Smooth muscle cell of the brain vasculature (primary cell): Measurements from ENCODE around the gene FHIP1B.

ENCODE experiments used
- DNase-seq: peaks from one replicate; pipeline ENCODE4 v3.0.0-alpha.2; 2012; ENCODE audit warnings: low read depth, low spot score

Gene FHIP1B

GRCh38 chr11:6201481-6201880, 33.0 kb downstream of the FHIP1B start:
- no peak for DNase-seq

- no peak for DNase-seq
Measured at GRCh38 chr11:6200975-6201374, 33.5 kb downstream of the FHIP1B start.

- no peak for DNase-seq
Measured at GRCh38 chr11:6199174-6199810, 35.1 kb downstream of the FHIP1B start, which contains the start of gene OR52W1. TSS of gene OR52W1 (plus strand) at chr11:6199224. CDS start at chr11:6199224, 0 bp downstream.

GRCh38 chr11:6197466-6198200, 36.8 kb downstream of the FHIP1B start:
- no peak for DNase-seq

GRCh38 chr11:6196396-6196795, 38.0 kb downstream of the FHIP1B start:
- no peak for DNase-seq

- no peak for DNase-seq
Measured at GRCh38 chr11:6194065-6194581, 40.3 kb downstream of the FHIP1B start.

GRCh38 chr11:6191742-6192141, 42.7 kb downstream of the FHIP1B start:
- DNase-seq: no peak

GRCh38 chr11:6175440-6175839, 59.0 kb downstream of the FHIP1B start:
- DNase-seq: no peak

- DNase-seq: no peak
Measured at GRCh38 chr11:6170226-6170625, 64.2 kb downstream of the FHIP1B start, which contains the start of gene OR52B2. TSS of gene OR52B2 (minus strand) at chr11:6170326. CDS start at chr11:6170326, 0 bp downstream.
